GM21576 (cell line): ENCODE data around the gene BRAP.
"Not testable (repeated sequence)": the region's sequence is repeated elsewhere in the genome, so short reads cannot be mapped to it uniquely, and the experiment has no call there.

Experiments
- ATAC-seq: cut with Tn5 transposase; IDR thresholded peaks from one replicate; pipeline ENCODE4 v1.9.1; 2021; ENCODE audit warnings: mild to moderate bottlenecking, moderate library complexity; ENCODE audit not compliant: unreplicated experiment

The BRAP gene

DNA sequence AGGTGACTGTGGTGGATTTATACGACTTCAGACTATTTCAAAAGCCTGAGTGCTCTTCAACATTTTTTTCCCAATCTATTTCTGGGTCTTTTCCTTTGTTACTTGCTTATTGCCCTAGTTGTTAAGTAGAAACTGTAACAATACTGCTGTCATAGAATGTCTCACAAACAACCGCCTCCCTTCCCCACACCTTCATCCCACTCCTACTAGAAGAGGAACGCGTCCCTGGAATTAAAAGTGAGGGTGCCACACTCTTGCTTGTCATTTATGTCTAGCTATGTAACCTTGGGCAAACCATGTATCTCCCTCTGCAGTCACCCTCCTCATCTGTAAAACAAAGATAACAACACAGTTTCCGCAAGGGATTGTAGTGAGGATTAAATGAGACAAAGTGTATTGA lies 8.6 kb downstream of the BRAP start:
- ATAC-seq: no peak

DNA sequence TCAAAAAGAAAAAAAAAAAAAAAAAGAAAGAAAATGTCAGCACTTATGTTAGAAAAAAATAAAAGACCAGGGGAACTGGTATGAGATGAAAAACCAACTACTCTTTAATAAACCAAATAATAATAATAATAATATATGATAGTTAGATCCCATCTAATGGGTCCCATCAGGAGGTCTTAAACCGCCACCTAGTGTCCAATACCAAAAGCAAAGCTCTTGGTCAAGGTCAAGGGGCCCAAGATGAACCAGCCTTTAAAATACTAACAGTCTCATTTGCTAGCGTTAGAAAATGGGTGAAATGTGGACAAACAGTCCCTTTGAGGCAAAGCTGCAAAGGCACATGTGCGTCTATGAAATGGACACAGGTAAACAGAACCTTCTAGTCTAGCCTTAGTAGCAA lies 12.3 kb downstream of the BRAP start:
- no peak for ATAC-seq

DNA sequence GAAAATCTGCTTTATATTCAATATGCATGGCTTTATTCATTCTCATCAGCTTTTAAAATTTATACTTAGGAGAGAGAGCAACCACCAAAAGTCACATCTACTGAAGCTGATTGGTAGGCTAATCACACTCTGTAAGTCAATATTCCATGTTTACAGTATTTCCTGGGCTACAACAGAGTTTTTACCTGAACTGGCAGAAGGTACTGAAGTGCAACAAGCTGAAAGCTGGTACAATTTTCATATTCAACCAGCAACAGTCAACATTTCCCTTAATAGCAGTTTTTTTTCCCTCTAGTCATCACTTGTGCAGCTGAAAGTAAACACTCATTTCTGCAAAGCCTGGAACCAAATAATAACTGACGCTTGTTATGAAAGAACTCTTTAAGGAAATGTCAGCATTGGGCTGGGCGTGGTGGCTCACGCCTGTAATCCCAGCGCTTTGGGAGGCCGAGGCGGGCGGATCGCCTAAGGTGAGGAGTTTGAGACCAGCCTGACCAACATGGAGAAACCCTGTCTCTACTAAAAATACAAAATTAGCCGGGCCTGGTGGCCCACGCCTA lies 12.9 kb downstream of the BRAP start:
- ATAC-seq: no peak

DNA sequence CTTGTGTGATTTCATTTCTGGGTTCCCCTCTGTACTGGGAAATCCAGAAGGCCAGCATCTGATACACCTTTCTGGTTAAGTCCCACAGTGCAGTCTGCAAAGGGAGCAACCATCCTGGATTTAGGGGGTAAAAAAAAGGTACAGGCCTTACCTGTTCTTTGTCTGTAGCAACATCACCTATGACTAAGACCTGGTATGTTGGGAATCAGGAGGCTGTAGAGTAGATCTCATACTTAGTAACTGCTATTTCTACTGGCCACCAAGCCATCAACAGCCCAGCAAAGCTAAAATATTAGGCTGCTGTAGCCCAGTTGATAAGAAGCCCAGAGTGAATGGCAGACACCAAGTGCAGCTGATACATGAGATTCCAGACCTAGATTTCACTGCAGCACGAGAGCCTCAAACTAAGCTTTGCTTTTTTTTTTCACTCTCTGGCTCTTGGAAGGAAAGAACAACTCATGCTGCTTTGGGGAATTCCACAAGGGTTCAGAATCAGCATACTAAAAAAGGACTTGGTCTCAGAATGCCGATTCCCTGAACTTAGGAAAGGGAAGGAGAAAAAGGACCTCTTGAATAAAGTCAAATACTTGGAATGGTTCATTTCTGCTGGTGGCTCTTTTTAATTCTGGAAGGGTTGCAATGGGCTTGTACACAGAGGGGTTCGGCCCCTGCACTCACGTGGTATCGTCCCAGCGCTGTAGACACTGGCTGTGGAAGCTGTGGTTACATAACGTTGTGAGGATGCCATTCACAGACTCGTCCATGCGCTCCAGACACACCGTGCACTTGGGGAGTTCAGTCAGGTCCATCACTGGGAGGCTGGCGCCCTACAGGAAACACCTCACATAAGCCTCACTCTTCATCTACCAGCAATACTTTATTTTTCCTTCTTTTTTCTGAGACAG lies 20.5 kb downstream of the BRAP start:
- no peak for ATAC-seq

DNA sequence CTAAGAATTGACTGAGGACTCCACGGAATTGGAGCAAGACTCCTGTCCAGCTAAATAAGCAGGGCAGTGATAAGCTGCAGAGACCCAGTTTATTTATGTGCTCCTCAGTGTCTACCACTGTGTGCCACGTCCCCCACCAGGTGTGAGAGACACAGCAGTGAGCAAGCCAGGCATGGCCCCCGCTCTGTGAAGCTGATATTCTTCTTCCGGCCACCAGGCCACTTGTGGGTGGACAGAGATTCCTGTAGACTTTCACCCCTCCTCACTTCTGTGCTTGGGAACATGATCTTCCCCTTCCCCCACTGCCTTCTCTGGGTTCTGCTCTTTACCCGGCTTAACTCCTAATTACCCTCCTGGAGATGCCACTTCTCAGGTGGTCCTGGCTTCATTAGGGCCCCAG lies 21.3 kb downstream of the BRAP start:
- ATAC-seq: no peak

DNA sequence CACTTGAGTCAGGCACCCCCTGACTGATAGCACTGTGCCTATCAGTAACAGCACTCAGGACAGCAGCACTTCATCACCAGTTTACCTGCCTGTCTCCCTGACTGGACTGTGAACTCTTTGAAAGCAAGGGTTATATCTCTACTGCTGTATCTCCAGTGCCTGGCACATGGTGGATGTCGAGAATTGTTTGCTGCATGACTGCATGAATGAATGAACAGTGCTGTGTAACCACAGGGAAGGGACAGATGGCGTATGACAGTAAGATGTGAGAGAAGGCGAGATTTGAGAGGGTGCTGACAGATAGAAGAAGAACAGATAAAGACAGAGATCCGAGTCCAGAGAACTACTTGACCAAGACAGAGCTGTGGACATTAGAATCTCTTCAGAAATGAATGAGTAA lies 29.7 kb downstream of the BRAP start:
- ATAC-seq: no peak

DNA sequence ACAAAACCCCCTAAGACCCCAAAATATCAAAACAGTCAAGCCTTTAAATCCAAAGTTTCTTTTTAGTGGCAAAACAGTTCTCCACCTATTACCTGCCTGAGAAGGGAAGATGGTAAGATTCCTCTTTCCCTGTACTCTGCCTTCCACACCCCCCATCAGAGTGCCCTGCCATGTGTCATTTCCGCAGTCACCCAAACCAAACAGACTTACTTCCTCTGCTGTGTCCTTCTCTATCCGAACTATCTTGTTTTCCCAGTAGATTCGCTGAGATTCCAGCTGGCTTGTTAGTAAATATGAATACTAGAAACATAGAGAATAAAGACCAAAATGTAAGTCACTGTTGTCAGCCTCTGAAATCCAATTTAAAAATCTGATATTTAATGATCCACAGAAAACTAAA lies 30.4 kb downstream of the BRAP start:
- ATAC-seq: no peak

DNA sequence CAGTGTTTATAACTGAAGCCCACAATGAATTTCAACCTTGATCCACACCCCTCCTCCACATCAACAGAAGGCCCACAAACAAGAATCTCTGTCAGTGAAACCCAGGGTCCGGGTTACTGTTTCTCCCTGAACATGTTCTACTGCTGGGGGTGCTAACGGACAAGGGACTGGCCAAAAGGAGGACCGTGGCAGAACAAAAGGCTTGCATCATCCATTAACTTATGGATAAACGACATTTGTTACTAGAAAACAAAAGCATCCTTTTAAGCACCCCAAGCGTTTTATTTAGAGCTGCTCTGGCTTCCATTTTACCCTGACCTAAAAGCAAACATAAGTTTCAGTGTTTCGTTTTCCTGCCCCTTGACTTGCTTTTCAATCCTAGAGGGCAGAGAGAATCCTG lies 32.2 kb downstream of the BRAP start:
- no peak for ATAC-seq

DNA sequence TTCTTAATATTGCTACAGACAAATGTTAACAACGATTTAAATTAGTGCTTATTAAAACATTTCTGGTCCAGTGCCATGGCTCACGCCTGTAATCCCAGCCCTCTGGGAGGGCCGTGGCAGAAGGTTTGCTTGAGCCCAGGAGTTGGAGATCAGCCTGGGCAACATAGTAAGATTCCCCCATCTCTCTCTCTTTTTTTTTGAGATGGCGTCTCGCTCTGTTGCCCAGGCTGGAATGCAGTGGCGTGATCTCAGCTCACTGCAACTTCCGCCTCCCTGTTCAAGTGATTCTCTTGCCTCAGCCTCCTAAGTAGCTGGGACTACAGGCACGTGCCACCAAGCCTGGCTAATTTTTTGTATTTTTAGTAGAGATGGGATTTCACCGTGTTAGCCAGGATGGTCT lies 33.2 kb downstream of the BRAP start:
- ATAC-seq: not testable (repeated sequence)

DNA sequence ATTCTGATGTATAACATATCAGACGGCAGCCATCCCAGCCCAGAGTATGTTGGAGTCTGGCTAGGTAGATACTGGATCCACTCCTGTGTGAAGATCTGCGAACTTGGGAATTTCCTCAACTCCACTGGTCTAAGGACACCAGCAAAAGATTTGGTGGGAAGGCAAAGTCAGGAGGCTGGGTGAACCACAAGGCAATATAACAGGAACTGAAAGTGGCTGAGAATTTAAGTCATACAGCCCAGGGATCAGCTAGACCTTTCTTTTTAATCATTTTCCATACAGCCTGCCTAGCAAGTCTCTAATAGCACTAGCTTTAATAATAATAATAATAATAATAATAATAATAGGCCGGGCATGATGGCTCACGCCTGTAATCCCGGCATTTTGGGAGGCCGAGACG lies 34.8 kb downstream of the BRAP start:
- ATAC-seq: no peak

DNA sequence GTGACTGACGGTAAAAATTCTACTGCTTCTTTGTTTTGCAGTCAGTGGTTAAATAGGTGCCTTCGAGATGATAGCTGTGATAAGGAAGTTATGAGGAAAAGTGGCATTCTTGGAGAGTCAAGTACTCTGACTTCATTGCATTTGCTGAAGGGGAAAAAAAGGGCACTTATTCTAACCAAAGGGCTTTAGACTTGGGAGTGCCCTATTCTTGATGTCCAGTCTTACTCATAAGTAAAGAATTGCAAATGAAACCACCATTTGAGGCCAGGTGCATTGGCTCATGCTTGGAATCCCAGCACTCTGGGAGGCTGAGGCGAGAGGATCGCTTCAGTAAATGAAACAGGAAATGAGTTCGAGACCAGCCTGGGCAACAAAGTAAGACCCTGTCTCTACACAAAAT lies 40.3 kb downstream of the BRAP start:
- ATAC-seq: no peak

DNA sequence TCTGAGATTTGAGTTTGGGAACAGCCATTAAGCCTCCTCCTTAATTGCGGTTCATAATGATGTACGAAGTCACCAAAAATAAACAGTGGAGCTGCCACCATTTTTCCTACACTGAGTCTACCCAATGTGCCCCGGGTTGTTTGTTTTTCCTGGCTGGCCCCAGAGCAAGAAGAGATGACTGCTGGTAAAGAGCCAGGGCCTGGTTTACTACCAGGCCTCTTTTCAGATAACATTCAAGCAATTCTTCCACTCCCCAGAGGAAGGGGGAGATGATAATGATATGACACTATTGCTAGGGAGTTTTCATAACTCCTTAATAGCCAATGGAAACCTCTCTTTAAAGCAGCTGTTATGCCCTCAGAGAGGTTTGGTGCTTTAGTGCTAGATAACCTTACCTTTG lies 42.3 kb downstream of the BRAP start:
- ATAC-seq: no peak

DNA sequence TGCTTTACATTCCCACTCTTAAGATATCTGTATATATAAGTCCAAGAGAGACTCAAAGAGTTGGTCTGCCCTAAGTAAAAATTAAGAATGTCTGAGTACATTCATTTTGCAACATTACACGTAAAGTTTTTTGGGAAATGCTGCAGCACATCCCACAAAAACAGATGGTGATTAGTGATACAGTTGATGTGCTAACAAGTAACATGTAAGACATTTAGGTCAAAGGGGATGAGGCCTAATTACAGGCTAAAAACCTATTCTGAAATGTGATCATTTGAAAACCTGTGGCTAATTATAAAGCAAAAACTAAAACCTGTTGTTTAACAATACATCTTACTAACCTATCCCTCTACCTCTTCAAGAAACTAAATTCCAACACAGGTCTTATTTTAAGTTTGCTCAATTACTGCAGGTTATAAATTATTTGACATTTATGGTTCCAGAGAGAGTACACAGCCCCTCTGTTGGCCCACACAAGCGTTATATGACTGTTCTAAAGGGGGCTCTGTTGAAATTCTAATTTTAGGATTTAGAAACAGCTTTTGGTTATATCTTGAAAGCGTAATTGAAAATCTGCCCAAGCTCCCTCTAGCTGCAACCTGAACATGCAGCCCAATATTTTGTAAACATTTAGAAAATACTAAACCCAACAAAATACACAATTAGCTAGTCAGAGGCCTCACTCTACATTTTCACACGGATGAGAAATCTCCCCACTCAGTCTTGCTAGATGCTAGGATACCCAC lies 42.9 kb downstream of the BRAP start:
- no peak for ATAC-seq

DNA sequence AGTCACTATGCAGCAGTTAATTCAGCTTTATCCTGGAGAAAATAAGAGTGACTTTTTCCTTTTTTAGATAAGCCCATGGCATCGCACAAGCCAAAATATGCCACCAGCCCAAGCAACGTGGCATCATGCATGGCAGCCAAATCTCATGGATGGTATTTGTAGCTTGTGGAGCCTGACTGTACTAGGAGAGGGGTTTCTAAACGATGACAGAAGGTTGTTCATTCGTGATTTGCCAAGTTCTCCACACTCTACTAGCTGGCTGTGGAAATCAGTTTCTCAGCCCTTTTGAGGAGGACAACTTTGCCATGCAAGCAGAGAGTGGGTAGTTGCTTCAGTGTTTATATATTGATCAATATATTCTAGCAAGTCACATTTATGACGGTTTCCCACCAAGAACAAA lies 45.2 kb downstream of the BRAP start:
- no peak for ATAC-seq

DNA sequence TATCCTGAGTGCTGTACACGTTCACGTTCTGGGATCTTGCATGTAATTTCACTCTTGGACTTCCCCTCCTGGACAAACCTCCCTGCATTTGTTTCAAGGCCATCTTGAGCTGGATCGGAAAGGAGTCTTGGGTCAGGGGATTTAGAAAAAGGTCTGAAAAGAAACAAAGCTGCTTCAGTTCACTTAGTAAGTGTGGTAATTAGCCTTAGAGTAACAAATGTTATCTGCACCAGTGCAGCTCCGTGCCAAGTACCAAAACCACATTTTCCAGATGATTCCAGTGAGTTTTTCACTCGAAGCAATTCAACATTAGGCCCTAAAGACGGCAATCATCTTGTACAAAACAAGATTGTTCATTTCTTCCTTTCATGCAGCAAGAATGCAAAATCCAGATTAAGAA lies 47.2 kb downstream of the BRAP start:
- no peak for ATAC-seq

DNA sequence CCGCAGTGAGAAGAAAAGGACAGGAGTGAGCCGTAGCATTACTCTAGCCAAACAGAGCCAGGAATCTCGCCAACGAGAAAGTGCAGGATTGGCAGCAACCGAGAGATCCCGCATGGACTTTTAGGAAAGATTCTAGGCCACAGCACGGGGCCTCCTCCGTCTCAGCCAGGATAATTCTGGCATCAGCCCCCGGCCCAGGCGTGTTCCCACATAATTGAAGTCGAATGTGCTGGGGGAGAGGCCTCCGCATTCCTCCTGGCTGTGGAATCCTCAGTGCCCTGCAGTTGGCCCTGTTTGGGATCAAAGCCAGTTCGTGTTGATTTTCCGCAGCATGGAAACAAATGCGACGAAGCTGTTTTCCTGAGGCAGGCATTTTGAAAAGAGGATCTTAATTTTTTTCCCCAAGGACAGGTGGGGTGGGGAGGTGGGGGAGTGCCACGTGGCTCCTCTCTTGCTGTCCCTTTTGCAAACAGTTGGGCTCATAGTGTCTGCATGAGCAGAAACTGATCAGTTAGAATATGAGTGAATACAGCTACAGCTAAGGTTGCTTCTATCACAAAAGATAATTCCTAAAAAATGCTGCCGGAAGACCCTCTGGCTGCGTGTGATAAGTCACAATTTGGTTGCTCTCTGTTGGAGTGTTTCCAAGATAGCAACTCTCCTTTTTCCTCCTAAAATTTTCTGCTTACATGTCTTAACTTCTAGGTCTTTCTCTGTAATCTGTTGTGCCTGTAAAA lies 49.4 kb downstream of the BRAP start:
- no peak for ATAC-seq

DNA sequence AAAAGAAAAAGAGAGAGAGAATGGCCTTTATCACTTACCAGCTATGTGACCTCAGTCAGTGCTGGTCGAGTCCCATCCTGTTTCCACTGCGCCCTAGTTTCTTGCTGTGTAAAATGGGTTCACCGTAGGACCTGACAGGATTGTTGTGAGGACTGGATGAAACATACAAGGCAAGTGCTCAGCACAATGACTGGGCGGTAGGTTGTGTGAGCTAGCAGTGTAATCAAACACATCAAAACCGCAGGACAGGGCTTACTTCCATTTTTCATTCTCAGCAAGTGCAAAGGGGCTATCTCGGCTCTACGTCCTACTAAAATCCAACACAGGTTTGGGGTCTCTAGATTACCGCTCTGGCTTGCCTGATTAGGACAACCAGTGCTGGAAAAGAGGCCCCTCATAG lies 50.2 kb downstream of the BRAP start:
- no peak for ATAC-seq

DNA sequence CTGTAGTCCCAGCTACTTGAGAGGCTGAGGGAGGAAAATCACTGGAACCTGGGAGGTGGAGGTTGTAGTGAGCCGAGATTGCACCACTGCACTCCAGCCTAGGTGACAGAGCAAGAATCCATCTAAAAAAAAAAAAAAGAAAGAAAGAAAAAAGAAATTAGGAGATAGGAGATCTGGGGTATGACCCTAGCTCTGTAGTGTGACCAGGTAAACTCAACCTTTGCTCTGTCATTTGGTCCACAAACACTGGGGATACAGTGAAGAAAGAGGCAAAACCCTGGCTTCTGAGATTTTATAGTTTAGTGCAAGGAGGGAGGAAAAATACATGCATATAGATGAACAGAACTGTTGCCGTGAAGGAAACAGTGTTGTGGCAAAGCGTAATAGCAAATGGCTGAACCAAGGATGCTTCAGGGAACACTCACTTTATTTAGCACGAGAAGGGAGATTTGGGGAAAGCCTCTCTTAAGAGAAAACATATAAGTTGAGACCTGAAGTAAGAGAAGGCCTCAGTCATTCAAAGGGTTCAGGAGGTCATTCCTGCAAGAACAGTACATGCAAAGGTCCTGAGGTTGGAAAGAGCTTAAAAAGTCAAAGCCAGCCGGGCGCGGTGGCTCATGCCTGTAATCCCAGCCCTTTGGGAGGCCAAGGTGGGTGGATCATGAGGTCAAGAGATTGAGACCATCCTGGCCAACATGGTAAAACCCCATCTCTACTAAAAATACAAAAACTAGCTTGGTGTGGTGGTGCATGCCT lies 57.1 kb downstream of the BRAP start:
- ATAC-seq: no peak

DNA sequence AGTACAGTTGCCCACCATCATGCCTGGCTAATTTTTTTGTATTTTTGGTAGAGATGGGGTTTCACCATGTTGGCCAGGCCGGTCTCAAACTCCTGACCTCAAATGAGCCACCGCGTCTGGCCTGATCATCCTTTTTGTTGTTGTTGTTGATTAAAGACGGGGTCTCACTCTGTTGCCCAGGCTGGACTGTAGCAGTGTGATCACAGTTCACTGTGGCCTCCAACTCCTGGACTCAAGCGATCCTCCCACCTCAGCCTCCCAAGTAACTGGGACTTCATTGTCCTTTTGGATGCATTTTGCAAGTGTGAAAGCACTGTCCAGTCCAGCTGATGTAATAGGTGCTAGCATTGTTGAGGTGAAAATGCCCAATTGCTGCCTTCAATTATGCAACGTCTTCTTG lies 59.5 kb downstream of the BRAP start:
- ATAC-seq: no peak

DNA sequence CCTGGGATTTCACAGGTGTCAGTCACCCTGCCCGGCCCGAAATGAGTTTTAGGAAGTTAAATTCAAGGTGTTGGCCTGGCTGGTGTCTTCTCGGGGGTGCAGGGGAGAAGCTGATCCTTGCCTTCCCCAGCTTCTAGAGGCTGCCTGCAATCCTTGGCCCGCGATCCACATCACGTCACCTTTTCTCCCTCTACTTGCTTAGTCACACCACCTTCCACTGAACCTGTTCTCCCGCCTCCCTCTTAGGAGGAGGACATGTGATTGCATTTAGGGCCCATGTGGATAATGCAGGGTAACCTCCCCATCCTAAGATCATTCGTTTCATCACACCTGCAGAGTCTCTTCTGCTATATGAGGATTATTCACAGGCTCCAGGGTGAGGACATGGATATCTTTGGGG lies 61.2 kb downstream of the BRAP start:
- no peak for ATAC-seq

DNA sequence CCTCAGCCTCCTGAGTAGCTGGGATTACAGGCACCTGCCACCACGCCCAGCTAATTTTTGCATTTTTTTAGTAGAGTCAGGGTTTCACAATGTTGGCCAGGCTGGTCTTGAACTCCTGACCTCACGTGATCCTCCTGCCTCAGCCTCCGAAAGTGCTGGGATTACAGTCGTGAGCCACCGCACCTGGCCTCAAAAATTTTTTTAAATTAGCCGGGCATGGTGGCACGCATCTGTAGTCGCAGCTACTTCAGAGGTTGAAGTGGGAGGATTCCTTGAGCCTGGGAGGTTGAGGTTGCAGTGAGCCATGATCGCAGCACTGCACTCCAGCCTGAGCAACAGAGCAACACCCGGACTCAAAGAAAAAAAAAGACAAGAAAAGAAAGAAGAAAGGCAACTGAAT lies 67.9 kb downstream of the BRAP start:
- ATAC-seq: not testable (repeated sequence)
